ENCODE measurements around the gene DPP6.

GRCh38 chr7:154905146-154905545 lies 852.9 kb downstream of the DPP6 start:
- no peak for TF ChIP-seq MAX (IDR thresholded peaks at IDR 0.05)
- no peak for TF ChIP-seq YY1 (IDR thresholded peaks at IDR 0.05; ENCODE audit: low read depth)
- TF ChIP-seq REST (IDR thresholded peaks at IDR 0.05; ENCODE audit: low read depth) = no peak
- TF ChIP-seq CREB1 (IDR thresholded peaks at IDR 0.05; ENCODE audit: low read depth) = no peak
- no peak for TF ChIP-seq RAD21 (IDR thresholded peaks at IDR 0.05; ENCODE audit: low read depth)
- TF ChIP-seq EP300 (IDR thresholded peaks at IDR 0.05; ENCODE audit: borderline replicate concordance) = no peak
- TF ChIP-seq NFIC (IDR thresholded peaks at IDR 0.05) = no peak
- no peak for TF ChIP-seq USF1 (IDR thresholded peaks at IDR 0.05)
- no peak for TF ChIP-seq TEAD4 (IDR thresholded peaks at IDR 0.05)
- no peak for TF ChIP-seq TAF1 (IDR thresholded peaks at IDR 0.05; ENCODE audit: low read depth)
- no peak for TF ChIP-seq EGR1 (IDR thresholded peaks at IDR 0.05)
- TF ChIP-seq CEBPB (IDR thresholded peaks at IDR 0.05) = no peak
- no peak for TF ChIP-seq FOXM1 (IDR thresholded peaks at IDR 0.05; ENCODE audit: borderline replicate concordance, low read depth)

Measured in Ishikawa (cell line).